Liver (tissue), 9 donors: ENCODE data around the gene MIGA1. TPM values are rescaled to one million over a fixed set of nuclear protein-coding genes. Genes with fewer than 3 reads are reported as not detected.

Experiments
- DNase-seq: peaks from one replicate; pipeline ENCODE4 v3.0.0-alpha.2; 2017; ENCODE audit warnings: low spot score
- H3K27ac ChIP-seq, 2 donors: one replicate each; pipeline ENCODE4 v1.7.0; 2013; ENCODE audit warnings: inconsistent platforms in 2 of 2, low read length in 2 of 2, control low read depth in 1 of 2, low read depth in 1 of 2, mild to moderate bottlenecking in 1 of 2
- H3K27me3 ChIP-seq, 4 donors: one replicate each; pipeline versions ENCODE4 v1.6.1 to v1.7.0; 2013; ENCODE audit warnings: low read length in 3 of 4, inconsistent platforms in 1 of 4, mild to moderate bottlenecking in 1 of 4, moderate library complexity in 1 of 4; ENCODE audit not compliant: control insufficient read depth in 4 of 4, insufficient read depth in 4 of 4
- H3K36me3 ChIP-seq, 4 donors: one replicate each; pipeline versions ENCODE4 v1.6.1 to v1.7.0; 2013; ENCODE audit warnings: low read length in 3 of 4, mild to moderate bottlenecking in 3 of 4, low read depth in 1 of 4, moderate library complexity in 1 of 4; ENCODE audit not compliant: control insufficient read depth in 4 of 4, insufficient read depth in 3 of 4
- H3K4me1 ChIP-seq, 4 donors: one replicate each; pipeline versions ENCODE4 v1.6.1 to v1.7.0; 2013; ENCODE audit warnings: low read length in 3 of 4, mild to moderate bottlenecking in 3 of 4, moderate library complexity in 1 of 4; ENCODE audit not compliant: control insufficient read depth in 4 of 4, insufficient read depth in 4 of 4
- H3K4me3 ChIP-seq, 3 donors: one replicate each; pipeline versions ENCODE4 v1.6.1 to v1.7.0; 2013; ENCODE audit warnings: low read length in 3 of 3, control low read depth in 1 of 3, low read depth in 1 of 3, mild to moderate bottlenecking in 1 of 3
- H3K9ac ChIP-seq, 2 donors: one replicate each; pipeline ENCODE4 v1.7.0; 2013; ENCODE audit warnings: low read length in 2 of 2, mild to moderate bottlenecking in 2 of 2, moderate library complexity in 2 of 2, control low read depth in 1 of 2, low read depth in 1 of 2
- H3K9me3 ChIP-seq, 4 donors: one replicate each; pipeline versions ENCODE4 v1.6.1 to v1.7.0; 2013; ENCODE audit warnings: low read length in 3 of 4; ENCODE audit not compliant: control insufficient read depth in 4 of 4
- EGR1 ChIP-seq, 2 donors: IDR thresholded peaks; 2 replicates each; pipeline ENCODE4 v1.6.1; 2016 to 2018; ENCODE audit warnings: antibody characterized with exemption in 2 of 2, low read depth in 2 of 2
- GABPA ChIP-seq, 2 donors: IDR thresholded peaks in 1 of 2; conservative IDR thresholded peaks in 1 of 2; 2 replicates each; pipeline ENCODE4 v1.6.1; 2016; ENCODE audit warnings: antibody characterized with exemption in 2 of 2, mild to moderate bottlenecking in 1 of 2, moderate library complexity in 1 of 2
- HNF4A ChIP-seq, 2 donors: conservative IDR thresholded peaks; 2 replicates each; pipeline ENCODE4 v1.6.1; 2016; ENCODE audit warnings: antibody characterized with exemption in 2 of 2, mild to moderate bottlenecking in 2 of 2
- HNF4G ChIP-seq: IDR thresholded peaks from 2 replicates; pipeline ENCODE4 v1.6.1; 2016; ENCODE audit warnings: antibody characterized with exemption
- JUND ChIP-seq, 2 donors: IDR thresholded peaks; 2 replicates each; pipeline ENCODE4 v1.6.1; 2016; ENCODE audit warnings: antibody characterized with exemption in 2 of 2
- NR2F2 ChIP-seq: IDR thresholded peaks from 2 replicates; pipeline ENCODE4 v1.6.1; 2016; ENCODE audit warnings: antibody characterized with exemption
- RAD21 ChIP-seq, 2 donors: IDR thresholded peaks; 2 replicates each; pipeline ENCODE4 v1.6.1; 2016; ENCODE audit warnings: antibody characterized with exemption in 2 of 2, mild to moderate bottlenecking in 2 of 2
- SP1 ChIP-seq: IDR thresholded peaks from 2 replicates; pipeline ENCODE4 v1.6.1; 2018; ENCODE audit warnings: antibody characterized with exemption, mild to moderate bottlenecking
- TAF1 ChIP-seq: conservative IDR thresholded peaks from 2 replicates; pipeline ENCODE4 v1.6.1; 2016; ENCODE audit warnings: antibody characterized with exemption, mild to moderate bottlenecking
- YY1 ChIP-seq: IDR thresholded peaks from 2 replicates; pipeline ENCODE4 v1.6.1; 2016; ENCODE audit warnings: antibody characterized with exemption, mild to moderate bottlenecking
- ZBTB33 ChIP-seq: IDR thresholded peaks from 2 replicates; pipeline ENCODE4 v1.6.1; 2016; ENCODE audit warnings: antibody characterized with exemption
- WGBS: extraction: QIAGEN DNeasy Blood & Tissue Kit; methylation state at CpG from one replicate; pipeline ENCODE4 v1.1.7; 2013; 5-methylcytosine and 5-hydroxymethylcytosine counted together
- polyA plus RNA-seq, 2 donors: library from polyadenylated mRNA; stranded (reverse) in 1 of 2; unstranded in 1 of 2; fragments of 200-250 nt in 1 of 2; fragments of >200 nt in 1 of 2; fragmentation: Nextera tagmentation in 1 of 2; extraction: Ambion mirVana in 1 of 2; gene quantifications; one replicate each; pipeline versions ENCODE4 v1.2.1 to v1.2.3, GENCODE V29; 2013 to 2015
- total RNA-seq, 2 donors: library from RNA; depleted of rRNA; stranded (reverse); fragments of >200 nt; gene quantifications; one replicate each; pipeline ENCODE4 v1.2.3, GENCODE V29; 2014
- TF ChIP-seq, protein P1 (sequence below): IDR thresholded peaks from 2 replicates; pipeline ENCODE4 v1.6.1; 2016; ENCODE audit warnings: antibody characterized with exemption
- TF ChIP-seq, protein P2 (sequence below): IDR thresholded peaks from 2 replicates; pipeline ENCODE4 v1.6.1; 2016; ENCODE audit warnings: antibody characterized with exemption
- TF ChIP-seq, protein P3 (sequence below): fragments of 150-350 bp; IDR thresholded peaks from 2 replicates; pipeline ENCODE4 v1.5.1; 2017; ENCODE audit warnings: improper control_type of control experiment, low read depth, low read length; ENCODE audit not compliant: missing input control
- donor health status: healthy.
- donor health status: healthy.
- donor health status: healthy.
- donor health status: healthy.
- donor health status: healthy.

MIGA1 gene
- total and polyA plus RNA-seq, 4 donors, result 3.5 to 8.0 (median 6.2) TPM

DNA sequence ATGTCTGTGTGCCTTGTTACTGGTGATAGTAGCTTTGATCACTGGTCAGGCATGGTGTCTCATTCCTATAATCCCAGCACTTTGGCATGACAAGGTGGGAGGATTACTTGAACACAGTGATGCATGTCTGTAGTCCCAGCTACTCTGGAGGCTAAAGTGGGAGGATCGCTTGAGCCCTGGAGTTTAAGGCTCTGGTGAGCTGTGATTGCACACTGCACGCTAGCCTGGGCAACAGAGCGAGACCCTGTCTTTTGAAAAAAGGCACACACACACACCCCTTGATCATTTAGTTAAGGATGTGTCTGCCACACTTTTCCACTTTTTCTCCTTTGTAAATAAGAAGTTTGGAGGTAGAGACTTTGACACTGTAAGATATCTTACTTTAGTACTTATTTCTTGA lies 15.1 kb downstream of the MIGA1 start (continued):
- TF ChIP-seq YY1 (no peak), SP1 (no peak)
- TF ChIP-seq, protein P1, sequence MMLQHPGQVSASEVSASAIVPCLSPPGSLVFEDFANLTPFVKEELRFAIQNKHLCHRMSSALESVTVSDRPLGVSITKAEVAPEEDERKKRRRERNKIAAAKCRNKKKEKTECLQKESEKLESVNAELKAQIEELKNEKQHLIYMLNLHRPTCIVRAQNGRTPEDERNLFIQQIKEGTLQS, result no peak

DNA sequence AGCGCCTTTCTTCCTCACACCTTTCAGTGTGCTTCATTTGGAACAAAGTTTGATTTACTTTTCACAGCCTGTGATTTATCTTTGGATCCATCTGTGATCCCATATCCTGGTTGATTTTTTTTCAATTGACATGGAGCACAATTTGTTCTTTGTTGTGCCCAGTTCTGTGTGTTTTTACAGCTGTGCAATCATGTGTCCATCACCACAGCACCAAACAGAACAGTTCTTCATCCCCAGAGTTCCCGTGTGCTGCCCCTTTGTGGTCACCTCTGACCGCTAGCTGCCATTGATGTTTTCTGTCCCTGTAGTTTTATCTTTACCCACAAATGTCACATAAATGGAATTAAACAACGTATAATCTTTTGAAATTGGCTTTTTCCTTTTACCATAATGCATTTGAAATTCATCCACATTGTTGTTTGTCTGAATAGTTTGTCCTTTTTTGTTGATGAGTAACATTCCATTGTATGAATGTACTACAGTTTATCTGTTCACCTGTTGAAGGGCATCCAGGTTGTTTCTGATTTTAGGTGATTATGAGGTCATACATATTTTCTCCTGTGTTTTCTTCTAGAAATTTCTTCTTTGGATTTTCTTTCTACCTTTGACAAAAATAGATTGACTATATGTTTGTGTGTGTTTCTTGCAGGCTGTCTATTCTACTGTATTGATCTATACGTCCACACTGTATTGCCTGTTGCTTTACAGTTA lies 17.4 kb downstream of the MIGA1 start:
- no peak for DNase-seq
- WGBS, result 86% methylated on average over 5 of the region's 5 CpGs
- H3K4me1 ChIP-seq, result no peaks in the 10 kb centered on the region
- H3K27me3 ChIP-seq, result no peaks in the 10 kb centered on the region
- peaks cover 2 to 5% (median 4%) of the 10 kb centered on the region in 4 donors for H3K36me3 ChIP-seq
- H3K9ac ChIP-seq, result no peak overlapping the region
- H3K9me3 ChIP-seq, result no peaks in the 10 kb centered on the region
- TF ChIP-seq RAD21 (IDR thresholded peaks at IDR 0.05), result no peak
- TF ChIP-seq JUND (IDR thresholded peaks at IDR 0.05), result no peak
- no peak for TF ChIP-seq NR2F2
- no peak for TF ChIP-seq TAF1
- TF ChIP-seq, protein P1, result no peak
- TF ChIP-seq, protein P2, sequence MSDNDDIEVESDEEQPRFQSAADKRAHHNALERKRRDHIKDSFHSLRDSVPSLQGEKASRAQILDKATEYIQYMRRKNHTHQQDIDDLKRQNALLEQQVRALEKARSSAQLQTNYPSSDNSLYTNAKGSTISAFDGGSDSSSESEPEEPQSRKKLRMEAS, result no peak
- TF ChIP-seq, protein P3, sequence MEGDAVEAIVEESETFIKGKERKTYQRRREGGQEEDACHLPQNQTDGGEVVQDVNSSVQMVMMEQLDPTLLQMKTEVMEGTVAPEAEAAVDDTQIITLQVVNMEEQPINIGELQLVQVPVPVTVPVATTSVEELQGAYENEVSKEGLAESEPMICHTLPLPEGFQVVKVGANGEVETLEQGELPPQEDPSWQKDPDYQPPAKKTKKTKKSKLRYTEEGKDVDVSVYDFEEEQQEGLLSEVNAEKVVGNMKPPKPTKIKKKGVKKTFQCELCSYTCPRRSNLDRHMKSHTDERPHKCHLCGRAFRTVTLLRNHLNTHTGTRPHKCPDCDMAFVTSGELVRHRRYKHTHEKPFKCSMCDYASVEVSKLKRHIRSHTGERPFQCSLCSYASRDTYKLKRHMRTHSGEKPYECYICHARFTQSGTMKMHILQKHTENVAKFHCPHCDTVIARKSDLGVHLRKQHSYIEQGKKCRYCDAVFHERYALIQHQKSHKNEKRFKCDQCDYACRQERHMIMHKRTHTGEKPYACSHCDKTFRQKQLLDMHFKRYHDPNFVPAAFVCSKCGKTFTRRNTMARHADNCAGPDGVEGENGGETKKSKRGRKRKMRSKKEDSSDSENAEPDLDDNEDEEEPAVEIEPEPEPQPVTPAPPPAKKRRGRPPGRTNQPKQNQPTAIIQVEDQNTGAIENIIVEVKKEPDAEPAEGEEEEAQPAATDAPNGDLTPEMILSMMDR, result no peak
- no peak for TF ChIP-seq EGR1 (IDR thresholded peaks at IDR 0.05; ENCODE audit: low read depth in 2 of 2)
- no peak for TF ChIP-seq HNF4G
- TF ChIP-seq HNF4A (conservative IDR thresholded peaks at IDR 0.05), result no peak
- H3K4me3 ChIP-seq, result no peak overlapping the region
- H3K27ac ChIP-seq, result no peak overlapping the region

DNA sequence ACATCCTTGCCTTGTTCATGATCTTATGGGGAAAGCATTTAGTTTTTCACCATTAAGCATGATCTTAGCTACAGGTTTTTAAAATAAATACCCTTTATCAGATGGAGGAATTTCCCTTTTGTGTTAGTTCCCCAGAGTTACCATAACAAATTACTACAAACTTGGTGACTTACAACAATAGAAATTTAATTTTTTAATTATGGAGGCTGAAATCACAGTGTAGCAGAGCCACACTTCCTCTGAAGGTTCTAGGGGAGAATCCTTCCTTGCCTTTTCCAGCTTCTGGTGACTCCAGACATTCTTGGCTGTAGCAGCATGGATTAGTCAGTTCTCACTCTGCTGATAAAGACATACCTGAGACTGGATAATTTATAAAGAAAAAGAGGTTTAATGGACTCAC lies 18.5 kb downstream of the MIGA1 start:
- Histone ChIP-seq H3K27ac (no peak overlapping the region), H3K4me1 (no peaks in the 10 kb centered on the region), H3K36me3 (peaks cover 3 to 10% (median 5%) of the 10 kb centered on the region in 4 donors), H3K27me3 (no peaks in the 10 kb centered on the region), H3K9me3 (no peaks in the 10 kb centered on the region), H3K4me3 (no peak overlapping the region), H3K9ac (no peak overlapping the region)
- no peak for DNase-seq
- TF ChIP-seq SP1 (no peak), ZBTB33 (no peak), EGR1 (IDR thresholded peaks at IDR 0.05; ENCODE audit: low read depth in 2 of 2) (no peak), GABPA (IDR thresholded peaks at IDR 0.05 in 1 of 2, conservative IDR thresholded peaks at IDR 0.05 in 1 of 2) (no peak)
